Endodermal cell (in vitro differentiated cells): ENCODE measurements around the gene VPS35L. TPM values are rescaled to one million over a fixed set of nuclear protein-coding genes. Genes with fewer than 3 reads are reported as not detected.

Experiments used
- DNase-seq: peaks from one replicate; pipeline ENCODE4 v3.0.0-alpha.2; 2017
- H3K27ac ChIP-seq: 2 replicates; pipeline ENCODE4 v1.5.1; 2013; ENCODE audit warnings: mild to moderate bottlenecking, low read depth, low read length, moderate library complexity
- H3K27me3 ChIP-seq: 2 replicates; pipeline ENCODE4 v1.6.1; 2013; ENCODE audit warnings: mild to moderate bottlenecking, low read length, moderate library complexity; ENCODE audit not compliant: insufficient read depth, control insufficient read depth, poor library complexity, severe bottlenecking
- H3K36me3 ChIP-seq: 2 replicates; pipeline ENCODE4 v1.7.0; 2013; ENCODE audit warnings: mild to moderate bottlenecking, low read length, moderate library complexity; ENCODE audit not compliant: control insufficient read depth, insufficient read depth
- H3K4me1 ChIP-seq: one replicate; pipeline ENCODE4 v1.7.0; 2013; ENCODE audit warnings: low read length; ENCODE audit not compliant: control insufficient read depth, insufficient read depth
- H3K4me3 ChIP-seq: 2 replicates; pipeline ENCODE4 v1.5.1; 2013; ENCODE audit warnings: mild to moderate bottlenecking, low read length, moderate library complexity
- H3K9ac ChIP-seq: 2 replicates; pipeline ENCODE4 v1.6.1; 2013; ENCODE audit warnings: mild to moderate bottlenecking, low read length, moderate library complexity; ENCODE audit not compliant: poor library complexity, severe bottlenecking; ENCODE audit errors: extremely low read depth
- H3K9me3 ChIP-seq: 2 replicates; pipeline ENCODE4 v1.6.1; 2013; ENCODE audit warnings: mild to moderate bottlenecking, low read length, moderate library complexity; ENCODE audit not compliant: control insufficient read depth
- H3K27ac Mint-ChIP-seq: 2 replicates; pipeline ENCODE4 v1.8.0; 2020; ENCODE audit warnings: mixed read lengths
- H3K27me3 Mint-ChIP-seq: 2 replicates; pipeline ENCODE4 v1.8.0; 2021; ENCODE audit warnings: mild to moderate bottlenecking, mixed read lengths; ENCODE audit not compliant: insufficient read depth
- H3K36me3 Mint-ChIP-seq: 2 replicates; pipeline ENCODE4 v1.8.0; 2020; ENCODE audit warnings: low read depth, mixed read lengths
- H3K4me1 Mint-ChIP-seq: 2 replicates; pipeline ENCODE4 v1.8.0; 2020; ENCODE audit warnings: mixed read lengths
- H3K4me3 Mint-ChIP-seq: 2 replicates; pipeline ENCODE4 v1.8.0; 2020; ENCODE audit warnings: mild to moderate bottlenecking, moderate library complexity, mixed read lengths
- H3K9me3 Mint-ChIP-seq: 2 replicates; pipeline ENCODE4 v1.8.0; 2020; ENCODE audit warnings: mild to moderate bottlenecking, mixed read lengths
- WGBS, 2 experiments: methylation state at CpG; one replicate each; pipeline versions ENCODE4 v1.1.5 to v1.1.7; 2013; ENCODE audit warnings: missing lambda C conversion rate in 2 of 2, mixed read lengths in 1 of 2; ENCODE audit not compliant: insufficient coverage in 1 of 2, insufficient read length in 1 of 2; 5-methylcytosine and 5-hydroxymethylcytosine counted together
- total RNA-seq, 2 donors: library from RNA; stranded (reverse); fragmentation: NEBNext Ultra II Directional in 1 of 2; extraction: Animal tissue kit (Norgen Biotek cat#: 25700) in 1 of 2; gene quantifications; 2 replicates in 1 of 2; 3 replicates in 1 of 2; pipeline ENCODE4 v1.2.1, GENCODE V29; 2021
- TF ChIP-seq, protein P1 (sequence below): fragments of 200-600 bp; sonication (generic); conservative IDR thresholded peaks from 2 replicates; pipeline ENCODE4 v1.5.0; 2021; ENCODE audit warnings: antibody characterized with exemption, mild to moderate bottlenecking

The VPS35L gene
- total RNA-seq, 2 donors from 2014 or later, result 61.5 to 82.0 TPM

GRCh38 chr16:19639986-19640421 is 84.5 kb downstream of the VPS35L start:
- no peaks in the 10 kb centered on the region for H3K9me3 ChIP-seq
- Mint-ChIP-seq H3K27ac (no peak overlapping the region), H3K4me3 (no peak overlapping the region), H3K4me1 (peaks cover 9% of the 10 kb centered on the region), H3K9me3 (no peaks in the 10 kb centered on the region), H3K27me3 (no peaks in the 10 kb centered on the region), H3K36me3 (peaks cover 56% of the 10 kb centered on the region)
- TF ChIP-seq, protein P1, sequence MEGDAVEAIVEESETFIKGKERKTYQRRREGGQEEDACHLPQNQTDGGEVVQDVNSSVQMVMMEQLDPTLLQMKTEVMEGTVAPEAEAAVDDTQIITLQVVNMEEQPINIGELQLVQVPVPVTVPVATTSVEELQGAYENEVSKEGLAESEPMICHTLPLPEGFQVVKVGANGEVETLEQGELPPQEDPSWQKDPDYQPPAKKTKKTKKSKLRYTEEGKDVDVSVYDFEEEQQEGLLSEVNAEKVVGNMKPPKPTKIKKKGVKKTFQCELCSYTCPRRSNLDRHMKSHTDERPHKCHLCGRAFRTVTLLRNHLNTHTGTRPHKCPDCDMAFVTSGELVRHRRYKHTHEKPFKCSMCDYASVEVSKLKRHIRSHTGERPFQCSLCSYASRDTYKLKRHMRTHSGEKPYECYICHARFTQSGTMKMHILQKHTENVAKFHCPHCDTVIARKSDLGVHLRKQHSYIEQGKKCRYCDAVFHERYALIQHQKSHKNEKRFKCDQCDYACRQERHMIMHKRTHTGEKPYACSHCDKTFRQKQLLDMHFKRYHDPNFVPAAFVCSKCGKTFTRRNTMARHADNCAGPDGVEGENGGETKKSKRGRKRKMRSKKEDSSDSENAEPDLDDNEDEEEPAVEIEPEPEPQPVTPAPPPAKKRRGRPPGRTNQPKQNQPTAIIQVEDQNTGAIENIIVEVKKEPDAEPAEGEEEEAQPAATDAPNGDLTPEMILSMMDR, result no peak
- no peaks in the 10 kb centered on the region for H3K4me1 ChIP-seq
- H3K36me3 ChIP-seq, result peaks cover 31% of the 10 kb centered on the region
- H3K4me3 ChIP-seq, result no peak overlapping the region
- no peak overlapping the region for H3K27ac ChIP-seq
- no peak overlapping the region for H3K9ac ChIP-seq
- 92 to 94% methylated on average over 8 of the region's 8 CpGs for WGBS, 2 experiments
- H3K27me3 ChIP-seq, result no peaks in the 10 kb centered on the region
- DNase-seq, result no peak

GRCh38 chr16:19642501-19642900 is 87.0 kb downstream of the VPS35L start:
- H3K4me1 Mint-ChIP-seq, result peaks cover 9% of the 10 kb centered on the region
- WGBS, 2 experiments, result 97 to 100% methylated on average over 2 to 4 of the region's 4 CpGs

GRCh38 chr16:19644877-19645276 is 89.4 kb downstream of the VPS35L start:
- peaks cover 42% of the 10 kb centered on the region for H3K36me3 Mint-ChIP-seq
- 96 to 100% methylated on average over 1 to 3 of the region's 4 CpGs for WGBS, 2 experiments

More at GRCh38 chr16:19642501-19642900, 87.0 kb downstream of the VPS35L start:
- no peak overlapping the region for H3K4me3 ChIP-seq
- Mint-ChIP-seq H3K27ac (no peak overlapping the region), H3K9me3 (no peaks in the 10 kb centered on the region), H3K4me3 (no peak overlapping the region), H3K27me3 (no peaks in the 10 kb centered on the region), H3K36me3 (peaks cover 49% of the 10 kb centered on the region)
- no peak overlapping the region for H3K9ac ChIP-seq
- H3K36me3 ChIP-seq, result peaks cover 24% of the 10 kb centered on the region
- H3K27me3 ChIP-seq, result no peaks in the 10 kb centered on the region
- no peak overlapping the region for H3K27ac ChIP-seq
- TF ChIP-seq, protein P1, result no peak
- DNase-seq, result no peak
- H3K4me1 ChIP-seq, result no peaks in the 10 kb centered on the region
- no peaks in the 10 kb centered on the region for H3K9me3 ChIP-seq

More at GRCh38 chr16:19644877-19645276, 89.4 kb downstream of the VPS35L start:
- Histone ChIP-seq H3K4me3 (no peak overlapping the region), H3K36me3 (peaks cover 14% of the 10 kb centered on the region), H3K4me1 (peaks cover 6% of the 10 kb centered on the region), H3K27ac (no peak overlapping the region), H3K9me3 (no peaks in the 10 kb centered on the region), H3K27me3 (no peaks in the 10 kb centered on the region), H3K9ac (no peak overlapping the region)
- H3K4me1 Mint-ChIP-seq, result peaks cover 10% of the 10 kb centered on the region
- TF ChIP-seq, protein P1, result no peak
- no peak overlapping the region for H3K27ac Mint-ChIP-seq
- no peaks in the 10 kb centered on the region for H3K27me3 Mint-ChIP-seq
- no peak for DNase-seq
- no peaks in the 10 kb centered on the region for H3K9me3 Mint-ChIP-seq
- H3K4me3 Mint-ChIP-seq, result no peak overlapping the region
